ENCODE results near the gene SHOC2. TPM values are rescaled to one million over a fixed set of nuclear protein-coding genes. Genes with fewer than 3 reads are reported as not detected.

Gene SHOC2
- total RNA-seq, 6 experiments from 2014 or later: 48.9 to 61.1 (median 56.6) TPM

- Mint-ChIP-seq H3K27ac (no peak overlapping the region), H3K36me3 (ENCODE audit: low read depth) (peaks cover 19% of the 10 kb centered on the region), H3K27me3 (ENCODE audit: insufficient read depth) (no peaks in the 10 kb centered on the region; the same call in 1 of the 2 replicates), H3K9me3 (no peaks in the 10 kb centered on the region), H3K4me1 (ENCODE audit: low read depth) (peaks cover 8% of the 10 kb centered on the region), H3K4me3 (no peak overlapping the region)
- TF ChIP-seq, protein P1, sequence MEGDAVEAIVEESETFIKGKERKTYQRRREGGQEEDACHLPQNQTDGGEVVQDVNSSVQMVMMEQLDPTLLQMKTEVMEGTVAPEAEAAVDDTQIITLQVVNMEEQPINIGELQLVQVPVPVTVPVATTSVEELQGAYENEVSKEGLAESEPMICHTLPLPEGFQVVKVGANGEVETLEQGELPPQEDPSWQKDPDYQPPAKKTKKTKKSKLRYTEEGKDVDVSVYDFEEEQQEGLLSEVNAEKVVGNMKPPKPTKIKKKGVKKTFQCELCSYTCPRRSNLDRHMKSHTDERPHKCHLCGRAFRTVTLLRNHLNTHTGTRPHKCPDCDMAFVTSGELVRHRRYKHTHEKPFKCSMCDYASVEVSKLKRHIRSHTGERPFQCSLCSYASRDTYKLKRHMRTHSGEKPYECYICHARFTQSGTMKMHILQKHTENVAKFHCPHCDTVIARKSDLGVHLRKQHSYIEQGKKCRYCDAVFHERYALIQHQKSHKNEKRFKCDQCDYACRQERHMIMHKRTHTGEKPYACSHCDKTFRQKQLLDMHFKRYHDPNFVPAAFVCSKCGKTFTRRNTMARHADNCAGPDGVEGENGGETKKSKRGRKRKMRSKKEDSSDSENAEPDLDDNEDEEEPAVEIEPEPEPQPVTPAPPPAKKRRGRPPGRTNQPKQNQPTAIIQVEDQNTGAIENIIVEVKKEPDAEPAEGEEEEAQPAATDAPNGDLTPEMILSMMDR (IDR thresholded peaks at IDR 0.05): no peak
- no peak for DNase-seq
Observed at GRCh38 chr10:110881247-110881646, 38.2 kb upstream of the SHOC2 start.

DNA sequence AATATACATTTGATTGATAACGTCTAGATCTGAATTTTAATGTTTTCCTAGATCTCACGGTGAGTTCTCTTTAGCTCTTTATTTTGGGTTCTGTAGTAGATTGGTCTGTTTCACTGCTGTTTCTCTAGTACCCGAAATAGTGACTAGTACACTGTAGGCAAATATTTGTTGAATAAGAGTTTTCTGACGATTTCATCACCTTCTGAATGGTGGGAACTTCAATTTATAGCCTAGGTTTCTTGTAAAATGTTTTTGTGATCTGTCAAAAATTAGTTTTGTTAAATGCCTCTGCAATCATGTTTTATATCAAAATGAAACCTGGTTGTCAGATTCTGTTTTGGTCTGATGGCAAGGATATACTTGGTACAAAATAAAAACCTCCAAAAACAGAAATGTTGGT is 37.5 kb upstream of the SHOC2 start:
- H3K4me1 Mint-ChIP-seq (ENCODE audit: low read depth): peaks cover 8% of the 10 kb centered on the region
- no peak overlapping the region for H3K4me3 Mint-ChIP-seq
- H3K9me3 Mint-ChIP-seq: no peaks in the 10 kb centered on the region
- TF ChIP-seq, protein P1 (IDR thresholded peaks at IDR 0.05): no peak
- H3K36me3 Mint-ChIP-seq (ENCODE audit: low read depth): peaks cover 19% of the 10 kb centered on the region
- no peak for DNase-seq
- no peak overlapping the region for H3K27ac Mint-ChIP-seq
- no peaks in the 10 kb centered on the region; the same call in 1 of the 2 replicates for H3K27me3 Mint-ChIP-seq (ENCODE audit: insufficient read depth)

GRCh38 chr10:110883924-110884323 is 35.5 kb upstream of the SHOC2 start:
- Mint-ChIP-seq H3K4me3 (no peak overlapping the region), H3K27me3 (ENCODE audit: insufficient read depth) (no peaks in the 10 kb centered on the region; the same call in 1 of the 2 replicates), H3K9me3 (no peaks in the 10 kb centered on the region), H3K4me1 (ENCODE audit: low read depth) (peaks cover 8% of the 10 kb centered on the region), H3K36me3 (ENCODE audit: low read depth) (peaks cover 19% of the 10 kb centered on the region), H3K27ac (no peak overlapping the region)
- no peak for DNase-seq
- TF ChIP-seq, protein P1 (IDR thresholded peaks at IDR 0.05): no peak

- Mint-ChIP-seq H3K4me3 (no peak overlapping the region), H3K36me3 (ENCODE audit: low read depth) (peaks cover 13% of the 10 kb centered on the region), H3K4me1 (ENCODE audit: low read depth) (no peaks in the 10 kb centered on the region), H3K27ac (no peak overlapping the region), H3K27me3 (ENCODE audit: insufficient read depth) (no peaks in the 10 kb centered on the region; the same call in 1 of the 2 replicates), H3K9me3 (no peaks in the 10 kb centered on the region)
- TF ChIP-seq, protein P1 (IDR thresholded peaks at IDR 0.05): no peak
- no peak for DNase-seq
Observed at GRCh38 chr10:110885932-110886674, 33.3 kb upstream of the SHOC2 start.

GRCh38 chr10:110887560-110887959 is 31.8 kb upstream of the SHOC2 start:
- Mint-ChIP-seq H3K4me3 (no peak overlapping the region), H3K4me1 (ENCODE audit: low read depth) (peaks cover 10% of the 10 kb centered on the region), H3K27ac (no peak overlapping the region), H3K36me3 (ENCODE audit: low read depth) (peaks cover 8% of the 10 kb centered on the region), H3K9me3 (no peaks in the 10 kb centered on the region), H3K27me3 (ENCODE audit: insufficient read depth) (no peaks in the 10 kb centered on the region; the same call in 1 of the 2 replicates)
- TF ChIP-seq, protein P1 (IDR thresholded peaks at IDR 0.05): no peak
- no peak for DNase-seq

All from HFFc6 (cell line).